Stomach (tissue), 9 donors: ENCODE data around the gene YBEY. TPM values are rescaled to one million over a fixed set of nuclear protein-coding genes. Genes with fewer than 3 reads are reported as not detected.

Experiments
- DNase-seq, 2 donors: peaks; one replicate each; pipeline versions ENCODE4 v3.0.0 to v3.0.0-alpha.2; 2013 to 2019
- H3K27ac ChIP-seq, 5 donors: fragments of 200-600 bp in 4 of 5; sonication (generic) in 4 of 5; one replicate each; pipeline ENCODE4 v1.5.1; 2013 to 2019; ENCODE audit warnings: mild to moderate bottlenecking in 1 of 5, moderate library complexity in 1 of 5
- H3K27me3 ChIP-seq, 3 donors: fragments of 200-600 bp; sonication (generic); one replicate each; pipeline ENCODE4 v1.5.1; 2017 to 2019; ENCODE audit warnings: mixed run types in 1 of 3
- H3K36me3 ChIP-seq, 4 donors: fragments of 200-600 bp; sonication (generic); 1 replicate in 3 of 4; 2 replicates in 1 of 4; pipeline ENCODE4 v1.5.1; 2016 to 2019
- H3K4me1 ChIP-seq, 4 donors: fragments of 200-600 bp; sonication (generic); one replicate each; pipeline ENCODE4 v1.5.1; 2016 to 2019
- H3K4me3 ChIP-seq, 4 donors: fragments of 200-600 bp; sonication (generic) in 3 of 4; one replicate each; pipeline ENCODE4 v1.5.1; 2016 to 2019; ENCODE audit warnings: mild to moderate bottlenecking in 1 of 4
- H3K9me3 ChIP-seq, 4 donors: fragments of 200-600 bp; sonication (generic); one replicate each; pipeline ENCODE4 v1.5.1; 2016 to 2019
- CTCF ChIP-seq, 7 experiments: fragments of 450-650 bp in 4 of 7; fragments of 200-600 bp in 3 of 7; sonication (generic) in 3 of 7; IDR thresholded peaks; one replicate each; pipeline ENCODE4 v1.5.1; 2016 to 2019; ENCODE audit warnings: antibody characterized with exemption in 7 of 7, control low read depth in 2 of 7, mild to moderate bottlenecking in 1 of 7
- EP300 ChIP-seq: sonication (generic); formaldehyde crosslinking; IDR thresholded peaks from one replicate; pipeline ENCODE4 v1.6.1; 2017; ENCODE audit warnings: antibody characterized with exemption
- POLR2A ChIP-seq, 4 donors: fragments of 450-650 bp; IDR thresholded peaks; one replicate each; pipeline ENCODE4 v1.6.1; 2016; ENCODE audit warnings: antibody characterized with exemption in 4 of 4, control low read depth in 2 of 4, mild to moderate bottlenecking in 1 of 4, moderate library complexity in 1 of 4
- POLR2AphosphoS5 ChIP-seq, 3 donors: sonication (generic); formaldehyde crosslinking; IDR thresholded peaks; one replicate each; pipeline ENCODE4 v1.6.1; 2016; ENCODE audit warnings: antibody characterized with exemption in 3 of 3
- WGBS, 5 donors: extraction: QIAGEN DNeasy Blood & Tissue Kit in 3 of 5; methylation state at CpG; one replicate each; pipeline versions ENCODE4 v1.1.5 to v1.1.7; 2013 to 2018; 5-methylcytosine and 5-hydroxymethylcytosine counted together
- intact Hi-C: fragments of 100-400 bp; cut with DNase I; formaldehyde crosslinking; loops from one replicate; pipeline ENCODE4 v1.15.1; 2023; ENCODE audit warnings: low total_unique reads
- polyA plus RNA-seq, 3 donors: library from polyadenylated mRNA; stranded (reverse); fragments of 200-250 nt; gene quantifications; one replicate each; pipeline ENCODE4 v1.2.3, GENCODE V29; 2013
- total RNA-seq, 5 donors: library from RNA; depleted of rRNA; stranded (reverse); fragments of >200 nt; gene quantifications; one replicate each; pipeline versions ENCODE4 v1.1.0 to v1.2.3, GENCODE V29; 2014 to 2016
- donor health status: healthy with polysubstance abuse.
- donor health status: Bipolar disorder and iron deficiency.
- donor health status: healthy.

Gene YBEY
- total and polyA plus RNA-seq, 8 donors = 1.0 to 22.0 (median 12.9) TPM

- Histone ChIP-seq H3K27ac (no peak overlapping the region), H3K4me1 (no peaks in the 10 kb centered on the region), H3K9me3 (no peaks in the 10 kb centered on the region), H3K4me3 (no peak overlapping the region), H3K27me3 (no peaks in the 10 kb centered on the region), H3K36me3 (peaks cover 93 to 100% (median 100%) of the 10 kb centered on the region in 4 donors)
- intact Hi-C loops = no loop called here
- TF ChIP-seq POLR2A (IDR thresholded peaks at IDR 0.05) = no peak
- WGBS, 5 donors = 96 to 98% (median 97%) methylated on average over 12 to 14 of the region's 14 CpGs
- DNase-seq = no peak
Observed at GRCh38 chr21:46273341-46273740, 12.8 kb upstream of the YBEY start.

- H3K27ac ChIP-seq = no peak overlapping the region
- peaks cover 92 to 100% (median 100%) of the 10 kb centered on the region in 4 donors for H3K36me3 ChIP-seq
- H3K27me3 ChIP-seq = no peaks in the 10 kb centered on the region
- 90 to 96% (median 94%) methylated on average over 11 of the region's 11 CpGs for WGBS, 5 donors
- intact Hi-C loops = no loop called here
- no peaks in the 10 kb centered on the region for H3K9me3 ChIP-seq
- no peaks in the 10 kb centered on the region for H3K4me1 ChIP-seq
- DNase-seq = no peak
- H3K4me3 ChIP-seq = no peak overlapping the region
- TF ChIP-seq EP300 = no peak
- no peak for TF ChIP-seq POLR2AphosphoS5 (IDR thresholded peaks at IDR 0.05)
- no peak for TF ChIP-seq CTCF (IDR thresholded peaks at IDR 0.05)
- no peak for TF ChIP-seq POLR2A (IDR thresholded peaks at IDR 0.05)
Observed at GRCh38 chr21:46274797-46275390, 11.2 kb upstream of the YBEY start.

GRCh38 chr21:46284077-46284644 lies 2.0 kb upstream of the YBEY start:
- no peak for TF ChIP-seq POLR2AphosphoS5 (IDR thresholded peaks at IDR 0.05)
- no peak for TF ChIP-seq POLR2A (IDR thresholded peaks at IDR 0.05)
- no peak for TF ChIP-seq CTCF (IDR thresholded peaks at IDR 0.05)
- no peak for TF ChIP-seq EP300
- intact Hi-C loops = no loop called here
- no peak for DNase-seq
- 72 to 74% (median 73%) methylated on average over 15 of the region's 15 CpGs for WGBS, 5 donors
- peak overlapping the region in 2 of 4 donors; percentile 72 to 92 for H3K4me3 ChIP-seq
- H3K4me1 ChIP-seq = peaks cover 47 to 69% (median 56%) of the 10 kb centered on the region in 4 donors
- no peak overlapping the region for H3K27ac ChIP-seq
- peaks cover 28 to 49% (median 40%) of the 10 kb centered on the region in 4 donors for H3K36me3 ChIP-seq
- no peaks in the 10 kb centered on the region for H3K27me3 ChIP-seq
- no peaks in the 10 kb centered on the region for H3K9me3 ChIP-seq

GRCh38 chr21:46284733-46285132 lies 1.4 kb upstream of the YBEY start:
- no peak for DNase-seq
- 74 to 83% (median 77%) methylated on average over 1 of the region's 1 CpG for WGBS, 5 donors
- peak overlapping the region in 2 of 5 donors; percentile 94 for H3K27ac ChIP-seq
- TF ChIP-seq EP300 (no peak), POLR2AphosphoS5 (IDR thresholded peaks at IDR 0.05) (no peak), POLR2A (IDR thresholded peaks at IDR 0.05) (no peak), CTCF (IDR thresholded peaks at IDR 0.05) (no peak)
- H3K27me3 ChIP-seq = no peaks in the 10 kb centered on the region
- intact Hi-C loops = no loop called here
- H3K4me1 ChIP-seq = peaks cover 47 to 69% (median 56%) of the 10 kb centered on the region in 4 donors
- H3K4me3 ChIP-seq = peak overlapping the region in 3 of 4 donors; percentile 72 to 99 (median 92)
- peaks cover 22 to 44% (median 34%) of the 10 kb centered on the region in 4 donors for H3K36me3 ChIP-seq
- H3K9me3 ChIP-seq = no peaks in the 10 kb centered on the region

- H3K9me3 ChIP-seq = no peaks in the 10 kb centered on the region
- peaks cover 17 to 39% (median 29%) of the 10 kb centered on the region in 4 donors for H3K36me3 ChIP-seq
- DNase-seq = no peak
- TF ChIP-seq POLR2A (IDR thresholded peaks at IDR 0.05) (no peak), CTCF (IDR thresholded peaks at IDR 0.05) (no peak), EP300 (no peak), POLR2AphosphoS5 (IDR thresholded peaks at IDR 0.05) (no peak)
- WGBS, 5 donors = 30 to 35% (median 33%) methylated on average over 6 of the region's 6 CpGs
- intact Hi-C loops = no loop called here
- peak within 1 kb of the TSS; percentile 94 to 99 (median 96) for H3K27ac ChIP-seq
- H3K27me3 ChIP-seq = no peaks in the 10 kb centered on the region
- peak within 1 kb of the TSS; percentile 72 to 99 (median 89) for H3K4me3 ChIP-seq
- H3K4me1 ChIP-seq = peaks cover 47 to 69% (median 56%) of the 10 kb centered on the region in 4 donors
Observed at GRCh38 chr21:46285206-46285661, 908 bp upstream of the YBEY start, which contains the start of gene MCM3AP. Gene MCM3AP (minus strand): TSS chr21:46285611. CDS start chr21:46285286, 325 bp downstream.
